ENCODE measurements around the gene ANO7. TPM values are rescaled to one million over a fixed set of nuclear protein-coding genes. Genes with fewer than 3 reads are reported as not detected.

Gene ANO7
- total RNA-seq, 4 donors from 2014 or later = 0.50 to 0.65 (median 0.60) TPM; not detected in 1

- DNase-seq (ENCODE audit: low spot score) (no peak), ATAC-seq (ENCODE audit: low FRiP score) (peak; percentile 31)
- TF ChIP-seq, protein P1, sequence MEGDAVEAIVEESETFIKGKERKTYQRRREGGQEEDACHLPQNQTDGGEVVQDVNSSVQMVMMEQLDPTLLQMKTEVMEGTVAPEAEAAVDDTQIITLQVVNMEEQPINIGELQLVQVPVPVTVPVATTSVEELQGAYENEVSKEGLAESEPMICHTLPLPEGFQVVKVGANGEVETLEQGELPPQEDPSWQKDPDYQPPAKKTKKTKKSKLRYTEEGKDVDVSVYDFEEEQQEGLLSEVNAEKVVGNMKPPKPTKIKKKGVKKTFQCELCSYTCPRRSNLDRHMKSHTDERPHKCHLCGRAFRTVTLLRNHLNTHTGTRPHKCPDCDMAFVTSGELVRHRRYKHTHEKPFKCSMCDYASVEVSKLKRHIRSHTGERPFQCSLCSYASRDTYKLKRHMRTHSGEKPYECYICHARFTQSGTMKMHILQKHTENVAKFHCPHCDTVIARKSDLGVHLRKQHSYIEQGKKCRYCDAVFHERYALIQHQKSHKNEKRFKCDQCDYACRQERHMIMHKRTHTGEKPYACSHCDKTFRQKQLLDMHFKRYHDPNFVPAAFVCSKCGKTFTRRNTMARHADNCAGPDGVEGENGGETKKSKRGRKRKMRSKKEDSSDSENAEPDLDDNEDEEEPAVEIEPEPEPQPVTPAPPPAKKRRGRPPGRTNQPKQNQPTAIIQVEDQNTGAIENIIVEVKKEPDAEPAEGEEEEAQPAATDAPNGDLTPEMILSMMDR (IDR thresholded peaks at IDR 0.05) = no peak
Measured at GRCh38 chr2:241273210-241274020, 84.9 kb downstream of the ANO7 start.

- no peak for DNase-seq (ENCODE audit: low spot score)
- ATAC-seq (ENCODE audit: low FRiP score) = no peak
- TF ChIP-seq, protein P1 (IDR thresholded peaks at IDR 0.05) = no peak
Measured at GRCh38 chr2:241274127-241274526, 85.7 kb downstream of the ANO7 start.

Other genes starting within 250 kb of the ANO7 start
- gene SNED1, start 190.1 kb upstream of the ANO7 start, total RNA-seq = 10 to 100 TPM; 18.0 to 52.2 (median 32.5) TPM
- 10 to 100 TPM; 26.9 to 39.1 (median 34.5) TPM for gene MTERF4, start 86.4 kb upstream of the ANO7 start, total RNA-seq
- gene PASK, start 39.2 kb upstream of the ANO7 start, total RNA-seq = 1 to 10 TPM; 2.1 to 7.3 (median 6.1) TPM
- 10 to 100 TPM; 33.4 to 41.8 (median 35.4) TPM for gene PPP1R7, start 38.2 kb upstream of the ANO7 start, total RNA-seq
- gene HDLBP, start 127.0 kb downstream of the ANO7 start, total RNA-seq = 100 to 1,000 TPM; 356 to 471 (median 416) TPM
- 100 to 1,000 TPM; 295 to 372 (median 307) TPM for gene SEPTIN2, start 127.2 kb downstream of the ANO7 start, total RNA-seq
- 10 to 100 TPM; 27.6 to 65.8 (median 34.1) TPM for gene FARP2, start 167.6 kb downstream of the ANO7 start, total RNA-seq

All from omental fat pad (tissue), 4 donors.